Measurements from ENCODE around the gene METTL1.

- no peak for TF ChIP-seq CTCF (IDR thresholded peaks at IDR 0.05)
- TF ChIP-seq POLR2A (IDR thresholded peaks at IDR 0.05), result no peak
- TF ChIP-seq POLR2AphosphoS5 (IDR thresholded peaks at IDR 0.05), result no peak
Measured at GRCh38 chr12:57739914-57740538, 31.9 kb downstream of the METTL1 start.
